NB4 (cell line): ENCODE results near the gene PLXNB2.

Source experiments
- CTCF ChIP-seq: IDR thresholded peaks from one replicate; pipeline ENCODE4 v1.5.1; 2012; ENCODE audit warnings: low read depth, low read length
- MAX ChIP-seq: IDR thresholded peaks from 2 replicates; pipeline ENCODE4 v1.6.1; 2011; ENCODE audit warnings: low read depth, low read length
- MYC ChIP-seq: IDR thresholded peaks from 2 replicates; pipeline ENCODE4 v1.6.1; 2011; ENCODE audit warnings: low read depth, low read length
- POLR2A ChIP-seq: IDR thresholded peaks from 2 replicates; pipeline ENCODE4 v1.6.1; 2011; ENCODE audit warnings: mild to moderate bottlenecking; ENCODE audit not compliant: insufficient read length; ENCODE audit errors: extremely low read depth

DNA sequence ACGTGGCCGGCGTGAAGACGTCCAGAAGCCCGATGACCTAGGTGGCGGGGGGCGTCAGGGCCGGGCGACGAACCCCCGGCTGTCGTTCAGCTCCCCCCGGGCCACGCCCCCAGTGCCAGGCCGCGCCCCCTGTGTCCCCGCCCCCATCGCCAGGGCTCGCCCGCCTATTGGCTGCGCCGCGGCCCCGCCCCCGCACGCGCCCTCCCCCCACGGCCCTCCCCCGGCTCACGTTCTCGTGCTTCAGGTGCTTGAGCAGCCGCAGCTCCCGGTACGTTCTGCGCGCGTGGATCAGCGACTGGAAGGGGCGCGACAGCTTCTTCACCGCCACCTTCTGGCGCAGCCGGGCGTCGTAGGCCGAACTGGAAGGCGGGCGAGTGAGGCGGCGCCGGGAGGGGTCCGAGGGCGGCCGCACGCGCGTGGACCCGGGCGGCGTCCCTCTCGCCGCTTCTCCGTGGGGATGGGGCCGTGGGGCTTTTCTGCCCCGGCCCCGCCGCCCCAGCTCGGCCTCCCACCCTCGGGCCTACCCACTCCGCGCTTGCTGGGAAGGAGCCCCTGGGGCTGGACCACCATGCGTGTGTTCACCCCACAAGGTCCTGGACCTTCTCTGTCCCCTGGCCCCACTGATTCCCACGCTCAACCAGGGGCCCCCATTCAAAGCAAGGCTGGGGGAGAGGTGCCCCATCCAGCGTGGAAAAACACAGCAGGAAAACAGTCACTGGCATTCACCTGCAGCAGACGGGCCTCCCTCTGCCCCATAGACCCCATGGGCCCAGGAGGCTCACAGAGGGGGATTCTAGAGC lies 39.7 kb downstream of the PLXNB2 start:
- TF ChIP-seq CTCF (no peak), POLR2A (no peak), MAX (no peak), MYC (no peak)
